ENCODE data around the gene ABO.

- TF ChIP-seq CTCF (IDR thresholded peaks at IDR 0.05; ENCODE audit: low read depth, low read length, poor library complexity, severe bottlenecking): no peak
- no peak for TF ChIP-seq EZH2phosphoT487 (IDR thresholded peaks at IDR 0.05; ENCODE audit: borderline replicate concordance, low read length)
These were observed 18.9 kb downstream of the ABO start for GRCh38 chr9:133256136-133256461.

Data from DOHH2 (cell line).